Left lobe of liver (tissue), 2 donors: ENCODE data around the gene TMEM256. TPM values are rescaled to one million over a fixed set of nuclear protein-coding genes. Genes with fewer than 3 reads are reported as not detected.
"Not testable (repeated sequence)": the region's sequence is repeated elsewhere in the genome, so short reads cannot be mapped to it uniquely, and the experiment has no call there.

ENCODE experiments used
- ATAC-seq: fragments of 200-7000 bp; cut with Tn5 transposase; one replicate; pipeline ENCODE4 v1.9.1; 2020; ENCODE audit warnings: mild to moderate bottlenecking, moderate library complexity
- DNase-seq: peaks from one replicate; pipeline ENCODE4 v3.0.0-alpha.2; 2020; ENCODE audit warnings: low spot score
- total RNA-seq: library from RNA; stranded (reverse); gene quantifications from one replicate; pipeline ENCODE4 v1.2.1, GENCODE V29; 2021
- donor health status: DM: no; HTN: no; CAD: no; lungs with moderate emphysema.
- donor health status: DM: no; HTN: yes; CAD: no.

Gene TMEM256
- total RNA-seq, 1 donor from 2014 or later, result 80.1 TPM

DNA sequence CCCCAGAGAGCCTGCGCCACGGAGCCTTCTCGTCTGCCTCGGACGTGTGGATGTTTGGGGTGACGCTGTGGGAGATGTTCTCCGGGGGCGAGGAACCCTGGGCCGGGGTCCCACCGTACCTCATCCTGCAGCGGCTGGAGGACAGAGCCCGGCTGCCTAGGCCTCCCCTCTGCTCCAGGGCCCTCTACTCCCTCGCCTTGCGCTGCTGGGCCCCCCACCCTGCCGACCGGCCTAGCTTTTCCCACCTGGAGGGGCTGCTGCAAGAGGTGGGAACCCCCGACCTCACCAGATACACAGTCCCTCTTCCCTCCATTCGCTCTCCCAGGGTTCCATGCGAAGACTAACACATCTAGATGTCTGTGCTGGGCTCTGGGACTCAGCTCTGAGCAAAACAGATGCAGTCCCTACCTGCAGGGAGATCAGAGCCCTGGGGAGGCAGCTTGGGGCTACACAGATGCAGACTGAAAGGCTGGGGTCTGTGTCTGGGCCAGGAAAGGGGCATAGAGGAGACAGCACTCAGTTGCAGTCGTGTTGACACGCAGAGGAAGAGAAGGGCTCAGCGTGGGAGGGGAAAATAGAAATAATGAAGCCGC, 19.3 kb downstream of the TMEM256 start:
- no peak for DNase-seq
- no peak for ATAC-seq

DNA sequence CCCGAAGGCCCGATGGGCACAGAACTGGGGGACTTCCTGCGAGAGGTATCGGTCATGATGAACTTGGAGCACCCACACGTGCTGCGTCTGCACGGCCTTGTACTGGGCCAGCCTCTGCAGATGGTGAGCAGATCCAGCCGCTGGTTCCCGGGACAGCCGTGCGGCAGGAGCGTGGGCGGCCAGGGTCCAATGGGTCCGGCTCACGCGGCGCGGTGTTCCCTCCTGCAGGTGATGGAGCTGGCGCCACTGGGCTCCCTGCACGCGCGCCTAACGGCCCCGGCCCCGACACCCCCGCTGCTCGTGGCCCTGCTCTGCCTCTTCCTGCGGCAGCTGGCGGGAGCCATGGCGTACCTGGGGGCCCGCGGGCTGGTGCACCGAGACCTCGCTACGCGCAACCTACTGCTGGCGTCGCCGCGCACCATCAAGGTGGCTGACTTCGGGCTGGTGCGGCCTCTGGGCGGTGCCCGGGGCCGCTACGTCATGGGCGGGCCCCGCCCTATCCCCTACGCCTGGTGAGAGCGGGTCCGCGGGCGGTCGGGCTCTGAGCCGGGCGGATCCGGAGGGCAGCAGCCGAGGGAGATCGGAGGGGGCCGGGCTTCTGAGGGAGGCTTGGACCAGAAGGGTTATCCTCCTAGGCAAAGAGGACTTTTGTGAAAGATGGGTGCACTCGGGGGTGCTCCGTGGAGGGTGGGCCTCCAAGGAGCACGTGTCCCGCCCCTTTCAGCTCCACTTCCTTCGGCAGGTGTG, 20.0 kb downstream of the TMEM256 start:
- ATAC-seq, result no peak
- DNase-seq, result no peak

DNA sequence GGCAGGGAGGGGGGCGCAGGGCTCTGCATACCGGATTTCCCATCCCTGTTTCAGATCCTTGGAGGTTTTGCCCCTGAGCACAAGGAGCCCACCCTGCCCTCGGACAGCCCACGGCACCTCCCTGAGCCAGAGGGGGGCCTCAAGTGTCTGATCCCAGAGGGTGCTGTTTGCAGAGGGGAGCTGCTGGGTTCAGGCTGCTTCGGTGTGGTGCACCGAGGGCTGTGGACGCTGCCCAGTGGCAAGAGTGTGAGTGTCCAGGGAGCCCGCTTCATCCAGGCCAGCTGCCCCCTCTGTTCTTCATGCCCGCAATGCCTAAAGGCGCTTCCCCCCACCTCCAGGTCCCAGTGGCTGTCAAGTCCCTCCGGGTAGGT, 20.5 kb downstream of the TMEM256 start:
- DNase-seq (no peak), ATAC-seq (no peak)

DNA sequence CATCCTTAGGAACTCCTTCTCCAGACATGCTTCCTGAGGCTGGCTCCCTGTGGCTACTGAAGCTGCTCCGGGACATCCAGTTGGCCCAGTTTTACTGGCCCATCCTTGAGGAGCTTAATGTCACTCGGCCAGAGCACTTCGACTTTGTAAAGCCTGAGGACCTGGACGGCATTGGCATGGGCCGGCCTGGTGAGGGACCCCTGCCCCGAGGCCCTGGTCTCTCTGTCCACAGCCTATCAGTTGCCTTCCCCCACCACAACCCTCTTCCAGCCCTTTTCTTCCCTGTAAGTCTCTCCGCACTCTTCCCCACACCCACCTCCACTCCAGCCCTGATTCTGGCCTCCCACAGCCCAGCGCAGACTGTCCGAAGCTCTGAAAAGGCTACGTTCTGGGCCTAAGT, 21.0 kb downstream of the TMEM256 start:
- ATAC-seq (no peak), DNase-seq (no peak)

DNA sequence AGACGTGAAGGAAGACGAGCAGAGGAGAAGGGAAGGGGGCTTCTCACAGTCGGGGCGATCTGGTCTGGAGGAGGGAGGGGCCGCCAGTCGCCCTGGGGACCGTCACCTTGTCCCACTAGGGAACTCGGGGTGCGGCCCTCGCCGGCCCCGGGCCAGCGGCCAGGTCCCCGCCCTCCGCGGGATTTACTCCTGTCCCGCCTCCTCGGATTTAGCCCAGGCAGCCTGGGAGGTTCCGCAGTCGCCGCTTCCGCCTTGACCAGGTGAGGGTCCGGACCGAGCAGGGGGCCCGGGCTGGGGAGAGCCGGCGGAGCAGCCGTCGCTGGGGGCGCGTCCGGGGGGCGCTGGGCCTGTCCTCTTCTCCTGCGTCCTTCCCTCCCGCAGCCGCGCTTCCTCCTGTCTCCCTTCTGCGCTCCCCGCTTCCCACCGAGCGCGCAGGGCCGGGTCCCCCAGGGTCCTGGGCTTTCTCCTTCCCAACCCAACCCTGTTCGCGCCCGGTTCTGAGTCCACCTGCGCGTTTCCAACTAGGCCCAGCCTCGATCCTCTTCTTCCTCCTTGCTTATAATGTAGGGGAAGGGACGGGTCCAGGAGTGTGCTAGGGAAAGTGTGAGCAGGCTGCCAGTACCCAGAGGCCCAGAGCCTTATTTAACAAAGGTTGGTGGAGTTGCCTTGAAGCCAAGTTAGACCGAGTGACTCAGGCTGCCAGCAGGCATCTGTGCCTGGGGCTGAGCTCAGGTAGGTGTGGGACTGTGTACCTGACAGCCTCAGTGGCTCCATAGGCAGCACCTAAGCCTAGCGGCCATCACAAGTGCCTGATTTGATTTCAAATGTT, 22.8 kb downstream of the TMEM256 start, which contains the start of gene TNK1:
Gene TNK1 (plus strand): TSS at position 235 of the 829 bp plus-strand sequence. CDS start 1,838 bp downstream, outside the sequence.
- ATAC-seq, result peak; percentile 91
- peak; percentile 81 for DNase-seq

DNA sequence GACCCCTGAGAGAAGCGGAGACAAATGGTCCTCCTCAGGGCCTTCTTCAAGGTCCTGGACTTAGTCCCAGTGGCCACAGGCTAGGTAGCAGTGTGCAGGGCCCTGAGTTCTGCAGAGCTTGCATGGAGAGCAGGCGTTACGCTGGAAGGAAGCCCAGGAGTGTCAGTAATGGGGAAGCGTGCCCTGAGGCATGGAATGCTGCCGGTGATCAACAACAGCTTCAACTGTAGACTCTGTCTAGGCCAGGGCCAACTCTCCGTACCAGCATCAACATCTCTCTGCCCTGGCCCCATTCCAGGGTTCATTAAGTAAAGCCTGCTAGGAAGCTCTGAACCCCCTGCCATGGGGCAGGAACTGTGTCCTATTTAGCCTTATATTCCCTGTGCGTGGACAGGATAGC, 23.6 kb downstream of the TMEM256 start:
- DNase-seq (peak; percentile 79), ATAC-seq (peak; percentile 84)

DNA sequence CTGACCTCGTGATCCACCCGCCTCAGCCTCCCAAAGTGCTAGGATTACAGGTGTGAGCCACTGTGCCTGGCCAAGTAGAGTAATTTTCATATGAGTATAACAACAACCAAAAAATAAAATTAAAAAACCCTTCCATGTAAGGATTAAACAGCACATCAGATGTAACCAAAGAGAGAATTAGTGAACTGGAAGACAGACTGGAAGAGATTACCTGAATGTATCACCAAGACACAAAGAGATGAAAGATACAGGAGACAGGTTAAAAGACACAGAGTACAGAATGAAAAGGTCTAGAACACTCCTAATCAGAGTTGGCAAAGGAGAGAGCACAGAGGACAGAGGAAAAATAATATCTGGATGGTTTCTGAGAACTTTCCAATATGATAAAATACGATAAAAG, 24.8 kb downstream of the TMEM256 start:
- DNase-seq (no peak), ATAC-seq (no peak)

DNA sequence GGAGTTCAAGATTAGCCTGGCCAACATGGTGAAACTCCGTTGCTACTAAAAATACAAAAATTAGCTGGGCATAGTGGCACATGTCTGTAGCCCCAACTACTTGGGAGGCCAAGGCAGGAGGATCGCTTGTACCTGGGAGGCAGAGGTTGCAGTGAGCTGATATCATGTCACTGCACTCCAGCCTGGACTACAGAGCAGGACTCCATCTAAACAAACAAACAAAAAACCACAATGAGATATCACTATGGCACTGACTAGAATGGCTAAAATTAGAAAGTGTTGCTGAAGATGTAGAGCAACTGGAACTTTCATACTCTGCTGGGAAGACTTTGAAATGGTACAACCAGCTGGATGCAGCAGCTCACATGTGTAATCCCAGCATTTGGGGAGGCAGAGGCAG, 29.5 kb downstream of the TMEM256 start:
- ATAC-seq (no peak), DNase-seq (no peak)

DNA sequence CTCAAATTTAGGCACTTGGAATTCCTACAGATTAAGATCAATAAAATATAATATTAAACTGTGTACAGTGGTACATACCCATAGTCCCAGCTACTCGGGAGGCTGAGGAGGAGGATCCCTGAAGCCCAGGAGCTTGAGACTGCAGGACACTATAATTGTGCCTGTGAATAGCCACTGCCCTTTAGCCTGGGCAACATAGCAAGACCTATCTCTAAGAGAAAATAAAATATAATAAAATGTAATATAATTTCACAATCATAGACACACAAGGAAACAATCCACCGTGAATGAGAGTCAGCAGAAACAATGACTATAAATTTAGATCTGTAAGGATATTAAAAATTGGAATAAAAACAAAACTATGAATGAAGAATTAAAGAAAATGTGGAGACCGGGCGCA, 33.0 kb downstream of the TMEM256 start:
- no peak for DNase-seq
- no peak for ATAC-seq

DNA sequence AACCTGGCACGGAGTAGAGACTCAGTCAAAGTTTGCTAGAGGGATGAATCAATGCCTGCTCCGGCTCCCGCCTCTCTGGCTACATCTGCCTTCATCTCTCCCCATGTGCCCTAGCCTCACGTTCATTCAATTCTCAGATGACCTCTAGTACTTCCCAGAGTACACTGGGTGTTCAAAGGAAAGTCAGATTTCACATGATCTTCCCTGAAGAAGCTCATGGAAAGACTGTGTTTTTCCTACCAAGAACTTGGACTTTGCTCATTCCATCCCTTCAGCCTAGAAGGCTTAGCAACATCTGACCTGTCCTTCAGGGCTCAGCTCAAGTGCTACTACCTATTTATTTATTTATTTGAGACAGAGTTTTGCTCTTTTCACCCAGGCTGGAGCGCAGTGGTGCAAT, 34.1 kb downstream of the TMEM256 start:
- no peak for ATAC-seq
- no peak for DNase-seq

DNA sequence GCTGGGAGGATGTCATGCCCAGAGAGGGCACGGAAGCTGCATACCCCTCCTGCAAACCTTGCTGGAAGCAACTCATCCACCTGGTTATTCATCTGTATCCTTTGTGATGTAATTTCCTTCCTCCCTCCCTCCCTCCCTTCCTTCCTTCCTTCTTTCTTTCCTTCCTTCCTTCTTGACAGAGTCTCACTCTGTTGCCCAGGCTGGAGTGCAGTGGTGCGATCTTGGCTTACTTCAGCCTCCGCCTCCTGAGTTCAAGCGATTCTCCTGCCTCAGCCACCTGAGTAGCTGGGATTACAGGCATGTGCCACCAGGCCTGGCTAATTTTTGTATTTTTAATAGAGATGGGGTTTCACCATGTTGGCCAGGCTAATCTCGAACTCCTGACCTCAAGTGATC, 35.3 kb downstream of the TMEM256 start:
- not testable (repeated sequence) for DNase-seq, ATAC-seq

DNA sequence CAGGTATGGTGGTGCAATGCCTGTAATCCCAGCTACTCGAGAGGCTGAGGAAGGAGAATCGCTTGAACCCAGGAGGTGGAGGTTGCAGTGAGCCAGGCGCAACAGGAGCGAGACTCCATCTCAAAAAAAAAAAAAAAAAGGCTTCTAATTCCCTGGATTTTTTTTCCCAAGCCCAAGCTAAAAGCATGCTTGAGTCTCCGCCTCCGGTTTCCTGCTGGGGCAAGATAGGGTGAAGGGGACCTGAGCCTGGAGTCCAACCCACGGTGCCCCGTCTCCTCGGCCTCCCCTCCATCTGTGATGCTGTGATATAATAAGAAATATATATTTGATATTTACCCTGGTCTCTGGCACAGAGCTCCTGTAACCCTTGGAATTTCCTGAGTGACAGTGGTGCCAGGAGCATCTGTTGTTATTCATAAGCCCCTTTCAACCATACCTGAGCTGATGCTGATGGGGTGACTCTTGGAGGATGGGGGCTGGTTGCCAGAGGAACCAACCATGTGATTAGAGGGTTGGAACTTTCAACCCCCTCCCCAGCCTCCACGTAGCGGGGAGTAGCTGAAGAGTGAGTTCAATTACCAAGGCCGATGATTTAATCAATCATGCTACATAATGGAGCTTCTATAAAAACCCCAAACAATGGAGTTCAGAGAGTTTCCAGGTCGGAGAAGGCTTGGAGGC, 35.8 kb downstream of the TMEM256 start:
- ATAC-seq (no peak), DNase-seq (no peak)

DNA sequence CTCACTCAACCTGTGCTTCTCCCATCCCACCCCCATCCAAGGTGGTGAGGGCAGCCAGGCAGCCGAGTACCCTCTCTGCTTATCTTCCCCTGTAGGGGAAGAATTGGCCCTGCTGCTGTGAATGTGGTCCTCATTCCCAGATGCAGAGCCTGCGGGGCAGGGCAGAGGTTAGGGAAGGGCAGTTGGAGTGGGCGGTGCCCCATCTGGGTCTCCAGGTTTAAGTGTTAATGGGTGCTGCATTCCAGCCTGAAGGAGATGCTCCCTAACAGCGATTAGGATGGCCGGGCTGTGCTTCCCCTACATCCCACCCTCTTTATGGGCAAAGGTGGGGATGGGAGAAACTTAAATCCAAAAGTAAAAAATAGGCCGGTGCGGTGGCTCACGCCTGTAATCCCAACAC, 36.8 kb downstream of the TMEM256 start:
- ATAC-seq, result no peak

DNA sequence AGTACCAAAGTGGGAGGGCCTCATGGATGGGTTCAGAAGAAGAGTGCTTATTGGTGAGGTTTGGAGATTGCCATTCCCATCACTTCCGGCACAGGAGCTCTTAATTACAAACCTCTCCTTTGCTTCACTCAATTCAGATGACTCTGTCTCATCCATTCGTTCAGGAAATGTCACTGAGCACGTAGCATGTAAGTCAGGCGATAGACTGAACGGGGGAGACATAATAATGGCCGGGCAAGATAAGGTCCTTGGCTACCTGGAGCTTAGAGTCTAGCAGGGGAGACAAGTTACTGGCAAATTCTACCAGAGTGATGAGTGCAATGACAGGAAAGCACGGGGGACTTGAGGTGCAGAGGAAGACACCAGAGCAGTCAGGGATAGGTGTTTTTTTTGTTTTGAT, 37.9 kb downstream of the TMEM256 start:
- DNase-seq, ATAC-seq: not testable (repeated sequence)

More for the DNA sequence above, 36.8 kb downstream of the TMEM256 start:
- no peak for DNase-seq

DNA sequence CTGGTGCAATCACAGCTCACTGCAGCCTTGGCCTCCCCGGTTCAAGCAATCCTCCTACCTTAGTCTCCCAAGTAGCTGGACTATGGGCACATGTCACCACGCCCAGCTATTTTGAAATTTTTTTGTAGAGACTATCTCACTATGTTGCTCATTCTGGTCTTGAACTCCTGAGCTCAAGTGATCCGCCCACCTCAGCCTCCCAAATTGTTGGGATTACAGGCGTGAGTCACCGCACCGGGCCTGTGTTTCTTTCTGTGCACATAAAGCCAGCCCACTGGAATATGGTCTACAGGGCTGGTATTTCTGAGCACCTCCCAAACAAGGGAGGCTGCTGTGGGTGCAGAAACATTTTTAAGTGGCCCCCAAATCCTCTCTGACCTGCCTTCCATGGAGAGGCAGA, 40.6 kb downstream of the TMEM256 start:
- no peak for DNase-seq
- ATAC-seq, result no peak

DNA sequence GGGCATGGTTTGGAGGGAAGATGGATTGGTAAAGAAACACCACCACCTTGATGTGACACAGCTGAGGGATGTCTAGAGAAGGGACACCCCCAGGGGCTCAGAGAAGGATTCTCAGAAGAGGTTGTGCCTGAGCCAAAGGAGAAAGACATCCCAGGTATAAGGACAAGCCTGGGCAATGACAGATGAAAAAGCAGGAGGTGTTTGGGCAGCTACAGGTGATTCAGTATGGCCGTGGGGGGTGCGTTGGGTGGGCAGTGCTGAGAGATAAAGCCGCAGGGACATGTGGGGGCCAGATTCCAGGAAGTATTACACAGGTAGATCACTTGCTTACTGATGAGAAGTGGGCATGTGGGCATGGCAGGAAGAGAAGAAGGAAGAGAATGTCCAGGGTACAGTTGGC, 42.0 kb downstream of the TMEM256 start:
- ATAC-seq (no peak), DNase-seq (no peak)

DNA sequence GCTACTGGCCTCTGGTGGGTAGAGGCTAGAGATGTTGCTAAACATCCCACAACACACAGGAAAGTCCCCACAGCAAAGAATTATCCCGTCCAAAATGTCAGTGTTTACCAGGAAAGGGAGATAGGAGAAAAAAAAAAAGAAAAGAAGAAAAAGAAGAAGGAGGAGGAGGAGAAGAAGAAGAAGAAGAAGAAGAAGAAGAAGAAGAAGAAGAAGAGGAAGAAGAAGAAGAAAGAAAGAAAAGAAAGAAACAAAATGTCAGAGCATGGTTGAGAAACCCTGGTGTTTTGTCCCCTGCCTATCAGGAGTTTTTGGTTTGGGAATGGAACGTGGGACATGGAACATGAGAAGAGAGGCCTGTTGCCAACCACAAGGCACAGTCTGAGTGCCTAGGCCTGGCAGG, 46.5 kb downstream of the TMEM256 start:
- no peak for ATAC-seq
- no peak for DNase-seq

DNA sequence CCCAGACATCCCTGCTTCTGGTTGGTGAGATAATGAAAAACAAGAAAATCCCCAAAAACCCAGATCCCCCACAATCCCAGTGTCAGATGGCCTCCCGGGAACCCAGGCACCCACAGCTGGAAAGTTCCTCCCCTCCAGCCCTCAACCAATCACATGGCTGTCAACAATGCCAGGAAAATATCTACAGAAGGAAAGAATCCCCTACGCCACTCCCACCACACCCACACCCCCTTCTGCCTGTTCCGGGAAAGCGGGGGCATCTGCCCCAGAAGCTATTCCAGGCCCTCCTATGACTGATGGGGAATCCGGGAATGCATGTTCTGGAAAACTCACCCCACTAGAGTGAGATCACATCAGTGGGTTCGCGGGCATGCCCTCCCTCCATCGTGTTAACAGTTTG, 47.1 kb downstream of the TMEM256 start:
- DNase-seq (no peak), ATAC-seq (no peak)

DNA sequence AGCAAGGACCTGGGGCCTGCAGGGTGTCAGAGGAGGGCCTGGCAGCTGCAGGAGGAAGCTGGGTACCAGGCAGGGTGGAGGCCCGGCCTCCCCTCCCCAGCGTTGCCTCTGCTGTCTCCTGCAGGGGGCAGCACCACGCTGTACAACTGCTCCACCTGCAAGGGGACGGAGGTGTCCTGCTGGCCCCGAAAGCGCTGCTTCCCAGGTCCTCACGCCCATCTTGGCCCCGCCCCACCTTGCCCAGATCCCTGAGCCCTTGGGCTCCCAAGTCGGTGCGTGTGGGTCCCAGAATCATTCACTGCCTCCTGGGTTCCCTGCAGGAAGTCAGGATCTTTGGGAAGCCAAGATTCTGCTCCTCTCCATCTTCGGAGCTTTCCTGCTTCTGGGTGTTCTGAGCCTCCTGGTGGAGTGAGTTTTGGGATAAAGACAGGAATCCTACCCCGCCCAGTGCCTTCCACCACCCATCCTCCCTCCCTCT, 47.8 kb downstream of the TMEM256 start:
- ATAC-seq (peak; percentile 54), DNase-seq (peak; percentile 82)

DNA sequence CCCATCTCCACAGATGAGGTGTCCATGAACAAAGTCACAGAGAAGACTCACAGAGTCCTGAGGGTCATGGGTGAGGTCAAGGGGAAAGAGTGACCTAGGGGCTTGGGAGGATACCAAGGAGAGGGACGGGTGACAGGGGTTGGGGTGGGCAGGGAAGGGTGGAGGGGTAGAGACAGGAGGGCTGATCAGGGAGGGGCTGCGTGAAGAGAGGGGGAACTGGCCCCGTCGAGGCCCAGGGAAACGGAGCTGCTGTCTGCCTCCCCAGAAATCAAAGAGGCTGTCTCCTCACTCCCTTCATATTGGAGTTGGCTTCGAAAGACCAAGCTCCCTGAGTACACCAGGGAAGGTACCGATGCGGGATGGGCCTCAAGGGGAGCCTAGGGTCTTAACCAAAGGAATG, 48.3 kb downstream of the TMEM256 start:
- ATAC-seq (no peak), DNase-seq (no peak)

DNA sequence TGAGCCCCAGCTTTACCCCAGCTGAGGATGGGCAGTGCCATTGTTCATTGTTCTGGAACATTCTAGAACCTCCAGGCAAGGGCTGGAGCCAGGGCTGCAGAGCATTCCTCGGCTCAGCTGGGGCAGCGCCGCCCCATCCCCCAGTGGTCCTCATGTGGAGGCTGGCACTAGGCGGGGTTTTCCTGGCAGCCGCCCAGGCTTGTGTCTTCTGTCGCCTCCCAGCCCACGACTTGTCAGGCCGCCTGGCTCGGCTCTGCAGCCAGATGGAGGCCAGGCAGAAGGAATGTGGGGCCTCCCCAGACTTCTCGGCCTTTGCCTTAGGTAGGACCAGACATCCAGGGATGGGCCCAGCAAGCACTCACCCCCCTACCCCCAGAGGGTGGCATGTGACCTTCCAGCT, 48.8 kb downstream of the TMEM256 start, which contains the start of gene TMEM95:
Gene TMEM95 (plus strand): TSS at position 104 of the 400 bp plus-strand sequence. CDS start 49 bp downstream, at position 153.
- no peak for ATAC-seq
- peak; percentile 49 for DNase-seq
